Endometrial microvascular endothelial cells (primary cell): ENCODE measurements around the gene ERICH2. TPM values are rescaled to one million over a fixed set of nuclear protein-coding genes. Genes with fewer than 3 reads are reported as not detected.

Experiments
- in situ Hi-C: cut with HindIII; loops from 2 replicates; pipeline ENCODE4 v1.10.0; 2017; ENCODE audit warnings: low sequenced_read_pairs, low pct_unique_long_range_greater_than_20kb; ENCODE audit errors: inconsistent ontology term
- total RNA-seq: library from RNA; depleted of rRNA; stranded (reverse); fragments of >200 nt; gene quantifications from one replicate; pipeline ENCODE4 v1.2.3, GENCODE V29; 2015; ENCODE audit errors: inconsistent ontology term

ERICH2 gene
- total RNA-seq, 1 donor from 2014 or later: not detected

DNA sequence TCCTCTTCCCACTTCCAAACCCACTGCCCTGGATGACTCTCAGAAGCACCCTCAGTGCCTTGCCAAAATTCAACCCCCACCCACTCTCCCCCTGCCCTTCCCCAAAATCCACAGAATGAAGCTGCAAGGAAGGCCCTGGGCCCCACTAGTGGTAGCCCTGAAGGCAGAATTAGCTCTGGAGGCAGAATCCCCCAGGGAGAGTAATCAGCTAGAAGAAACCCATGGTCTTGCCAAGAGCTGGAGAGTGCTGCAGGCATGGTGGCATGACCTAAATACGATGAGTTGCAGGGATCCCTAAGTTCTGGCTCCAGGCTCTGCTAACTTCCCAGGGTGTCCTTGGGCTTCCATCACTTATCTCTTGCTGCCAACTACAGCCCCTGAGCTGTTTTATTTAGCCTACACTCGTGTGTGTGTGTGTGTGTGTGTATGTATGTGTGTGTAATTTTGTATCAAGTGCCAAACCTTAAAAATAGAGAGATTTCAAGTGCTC lies 54.4 kb downstream of the ERICH2 start:
- in situ Hi-C loops: loop anchor here (25.0 kb wide), 1 partner anchor 412 kb away; no protein-coding TSS in a partner anchor

DNA sequence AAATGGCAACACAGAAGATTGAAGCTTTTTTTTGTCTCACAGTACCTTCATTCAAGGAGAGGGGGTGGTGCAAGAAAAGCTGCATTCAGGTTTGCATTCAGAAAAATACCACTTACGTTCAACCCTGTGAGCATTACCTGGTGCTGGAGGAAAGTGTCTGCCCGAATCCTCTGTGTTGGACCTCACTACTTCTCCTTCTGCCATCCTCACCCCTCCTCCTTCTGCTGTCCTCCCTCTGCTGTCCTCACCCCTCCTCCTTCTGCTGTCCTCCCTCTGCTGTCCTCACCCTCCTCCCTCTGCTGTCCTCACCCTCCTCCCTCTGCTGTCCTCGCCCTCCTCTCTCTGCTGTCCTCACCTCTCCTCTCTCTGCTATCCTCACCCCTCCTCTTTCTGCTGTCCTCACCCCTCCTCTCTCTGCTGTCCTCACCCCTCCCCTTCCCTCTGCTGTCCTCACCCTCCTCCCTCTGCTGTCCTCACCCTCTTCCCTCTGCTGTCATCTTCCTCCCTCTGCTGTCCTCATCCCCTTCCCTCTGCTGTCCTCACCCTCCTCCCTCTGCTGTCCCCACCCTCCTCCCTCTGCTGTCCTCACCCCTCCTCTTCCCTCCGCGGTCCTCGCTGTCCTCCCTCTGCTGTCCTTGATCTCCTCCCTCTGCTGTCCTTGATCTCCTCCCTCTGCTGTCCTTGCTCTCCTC lies 57.8 kb downstream of the ERICH2 start:
- in situ Hi-C loops: no loop called here

DNA sequence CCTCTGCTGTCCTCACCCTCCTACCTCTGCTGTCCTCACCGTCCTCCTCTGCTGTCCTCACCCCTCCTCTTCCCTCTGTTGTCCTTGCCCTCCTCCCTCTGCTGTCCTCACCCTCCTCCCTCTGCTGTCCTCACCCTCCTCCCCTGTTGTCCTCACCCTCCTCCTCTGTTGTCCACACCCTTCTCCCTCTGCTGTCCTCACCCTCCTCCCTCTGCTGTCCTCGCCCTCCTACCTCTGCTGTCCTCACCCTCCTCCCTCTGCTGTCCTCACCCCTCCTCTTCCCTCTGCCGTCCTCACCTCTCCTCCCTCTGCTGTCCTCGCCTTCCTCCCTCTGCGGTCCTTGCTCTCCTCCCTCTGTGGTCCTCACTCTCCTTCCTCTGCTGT lies 58.3 kb downstream of the ERICH2 start:
- in situ Hi-C loops: no loop called here

DNA sequence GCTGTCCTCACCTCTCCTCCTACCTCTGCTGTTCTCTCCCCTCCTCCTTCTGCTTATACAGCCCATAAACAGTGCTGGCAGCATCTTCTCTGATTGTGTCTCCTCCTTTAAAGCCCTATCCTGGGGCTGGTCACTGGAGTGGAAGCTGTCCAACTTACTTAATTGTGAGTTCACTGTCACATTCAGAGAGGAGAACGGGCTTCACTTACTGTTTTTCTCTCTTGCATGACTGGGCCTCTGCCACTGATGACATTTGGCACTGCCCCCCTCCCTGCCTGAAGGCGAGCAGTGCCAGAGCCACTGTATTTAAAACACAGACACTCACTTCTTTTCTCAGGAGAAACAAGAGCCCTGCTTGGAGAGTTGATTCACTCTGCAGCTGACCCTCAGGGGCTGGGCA lies 58.9 kb downstream of the ERICH2 start:
- in situ Hi-C loops: no loop called here

DNA sequence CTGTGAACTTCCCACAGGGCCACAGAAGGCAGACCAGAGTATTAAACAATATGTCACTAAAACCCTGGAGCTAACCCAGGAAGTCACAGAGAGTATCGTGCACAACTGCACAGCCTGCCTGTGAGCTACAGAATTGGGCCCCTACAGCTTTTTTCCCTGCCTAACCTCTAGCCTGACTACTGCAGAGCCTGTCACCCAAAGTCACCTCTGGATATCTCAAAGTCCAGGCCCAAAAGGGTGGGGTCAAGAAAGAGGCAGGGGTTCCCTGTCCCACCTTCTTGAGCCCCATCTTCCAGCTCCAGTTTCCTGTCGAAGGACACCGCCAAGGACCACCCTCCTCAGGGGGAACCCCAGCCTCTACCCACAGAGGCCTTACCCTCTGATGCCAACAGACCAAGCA lies 60.0 kb downstream of the ERICH2 start:
- in situ Hi-C loops: no loop called here

DNA sequence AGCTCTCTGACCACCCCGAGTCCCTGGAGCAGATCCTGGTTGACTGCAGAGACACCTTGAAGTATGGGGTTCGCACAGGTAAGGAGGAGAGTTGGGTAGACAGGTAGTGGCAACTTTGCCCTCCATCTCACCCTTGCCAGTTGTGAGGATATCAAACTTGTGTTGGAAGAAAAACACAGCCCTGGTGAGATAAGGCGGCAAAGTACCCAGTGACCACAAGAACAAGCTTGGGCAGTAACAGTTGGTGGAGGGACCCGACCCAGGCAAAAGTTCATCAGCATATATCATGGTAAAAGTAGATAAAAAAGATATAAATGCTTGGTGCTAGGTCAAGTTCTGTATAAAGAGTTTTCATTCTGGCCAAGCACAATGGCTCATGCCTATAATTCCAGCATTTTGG lies 60.9 kb downstream of the ERICH2 start:
- in situ Hi-C loops: no loop called here

DNA sequence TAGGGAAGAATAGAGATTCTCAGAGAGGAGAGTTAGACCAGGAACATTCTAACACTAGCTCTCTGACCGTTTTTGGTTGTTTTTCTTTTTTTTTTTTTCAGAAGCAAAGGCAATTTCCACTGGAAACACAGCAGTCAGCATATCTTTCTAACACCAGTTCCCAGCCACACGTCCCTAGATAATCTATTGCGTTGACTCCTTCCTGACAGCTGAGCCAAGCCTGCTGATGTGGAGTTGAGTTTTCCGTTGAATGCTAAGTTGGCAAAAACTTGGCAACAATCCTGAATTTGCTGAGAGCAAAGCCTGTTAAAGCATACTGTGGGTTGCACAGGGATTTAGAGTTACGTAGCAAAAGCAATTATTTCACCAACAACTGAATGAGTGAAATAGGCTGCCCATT lies 65.8 kb downstream of the ERICH2 start:
- in situ Hi-C loops: no loop called here

DNA sequence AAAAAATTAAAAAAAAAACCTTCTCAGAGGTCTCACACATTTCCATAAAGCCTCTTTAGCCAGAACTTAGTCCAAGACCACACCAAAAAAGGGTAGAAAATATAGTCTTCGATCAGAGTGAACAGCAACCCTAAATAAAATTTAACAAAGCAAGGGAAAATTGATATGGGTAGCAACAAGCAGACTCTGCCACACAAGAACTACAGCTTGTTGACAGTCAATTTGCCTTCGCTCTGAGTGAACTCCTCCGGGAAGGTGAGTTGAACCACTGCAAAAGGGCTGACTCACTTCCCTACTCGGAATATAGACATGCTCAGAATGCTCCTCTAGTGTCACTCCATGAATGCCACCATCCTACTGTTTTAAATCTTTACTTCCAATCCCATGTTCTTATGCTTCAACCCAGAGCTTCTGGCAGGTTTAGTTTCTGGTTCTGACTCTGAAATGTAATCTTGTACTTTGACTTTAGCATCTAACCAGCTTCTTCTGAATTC lies 70.6 kb downstream of the ERICH2 start:
- in situ Hi-C loops: no loop called here

DNA sequence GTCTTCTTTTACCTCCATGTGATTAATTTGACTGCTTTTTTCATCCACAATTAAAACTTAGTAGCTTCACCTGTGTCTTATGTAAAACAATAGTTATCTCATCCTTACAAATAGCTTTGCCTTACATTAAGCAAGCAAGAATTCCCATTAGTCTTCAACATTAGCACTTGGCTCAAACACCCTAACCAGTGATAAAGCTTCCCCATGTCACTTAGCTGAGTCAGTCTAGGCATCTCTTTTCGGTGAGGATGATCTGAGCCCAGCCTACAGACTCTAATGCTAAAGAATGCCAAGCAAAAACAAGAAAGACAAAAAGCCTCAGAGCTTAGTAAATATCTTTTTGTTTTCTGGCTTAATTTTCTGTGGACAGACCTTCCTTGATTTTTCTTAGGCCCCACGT lies 72.6 kb downstream of the ERICH2 start:
- in situ Hi-C loops: no loop called here

DNA sequence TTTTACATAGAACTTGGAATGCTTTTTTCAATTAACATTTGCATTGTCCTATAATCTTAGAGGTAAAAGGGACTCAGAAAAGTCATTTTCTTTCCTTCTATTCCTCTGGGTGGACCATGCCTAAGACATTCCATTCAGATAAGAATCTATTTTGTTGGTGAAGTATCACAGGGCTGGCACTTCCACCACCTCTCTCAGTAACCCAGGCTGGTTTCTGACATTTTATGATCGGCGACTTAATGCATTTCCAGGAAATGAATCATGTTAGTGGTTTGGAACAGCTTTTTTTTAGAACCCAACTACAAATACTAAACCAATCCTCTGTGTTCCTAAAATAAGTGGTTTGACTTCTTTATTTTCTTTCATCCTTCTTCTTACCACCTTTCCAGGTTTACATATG lies 73.5 kb downstream of the ERICH2 start:
- in situ Hi-C loops: no loop called here

DNA sequence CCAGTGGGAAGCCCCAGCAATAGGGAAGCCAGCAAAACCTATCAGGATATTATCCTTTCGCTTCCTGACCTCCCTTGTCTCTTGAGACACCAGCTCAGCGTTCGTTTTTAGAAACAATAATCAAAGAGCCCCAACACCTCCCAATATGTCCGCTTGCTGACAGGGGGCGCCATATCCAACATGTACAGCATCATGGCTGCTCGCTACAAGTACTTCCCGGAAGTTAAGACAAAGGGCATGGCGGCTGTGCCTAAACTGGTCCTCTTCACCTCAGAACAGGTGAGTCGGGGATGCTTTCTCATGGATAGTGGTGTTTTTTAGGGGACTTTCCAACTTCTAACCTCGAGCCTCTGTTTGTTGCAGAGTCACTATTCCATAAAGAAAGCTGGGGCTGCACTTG lies 75.2 kb downstream of the ERICH2 start:
- in situ Hi-C loops: no loop called here

DNA sequence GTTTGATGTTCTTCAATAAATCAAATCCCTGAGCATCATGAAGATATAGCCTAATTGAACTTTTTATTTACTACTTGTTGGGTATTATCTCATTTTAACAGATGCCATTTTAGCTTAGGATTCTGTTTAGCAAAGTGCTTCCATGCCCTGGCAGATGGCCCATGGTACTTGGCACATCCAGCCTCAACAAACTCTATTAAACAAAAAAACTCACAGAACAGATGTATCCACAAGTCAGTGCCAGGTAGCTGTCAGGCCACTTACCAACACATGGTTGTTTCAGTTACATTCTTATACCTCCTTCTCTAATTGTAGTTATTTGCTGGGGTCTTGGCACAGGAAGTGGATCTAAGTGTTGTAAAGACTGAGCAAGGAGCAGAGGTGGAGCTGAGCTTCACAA lies 76.1 kb downstream of the ERICH2 start:
- in situ Hi-C loops: no loop called here

DNA sequence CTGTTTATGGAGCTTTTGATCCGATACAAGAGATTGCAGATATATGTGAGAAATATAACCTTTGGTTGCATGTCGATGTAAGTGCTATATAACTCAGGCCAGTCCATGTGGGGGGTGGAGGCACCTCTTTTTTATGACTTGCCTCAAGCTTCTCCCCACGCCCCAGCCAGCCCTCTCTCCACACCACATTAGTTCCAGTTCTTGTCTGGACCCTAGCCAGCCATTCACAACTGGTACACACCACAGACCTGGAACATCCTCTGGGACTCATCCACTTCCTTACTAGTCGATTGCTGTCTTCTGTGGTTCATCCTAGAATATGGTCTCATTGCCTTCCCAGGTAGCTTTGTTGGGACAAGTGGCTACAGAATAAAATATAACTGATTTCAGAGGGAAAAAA lies 77.5 kb downstream of the ERICH2 start:
- in situ Hi-C loops: no loop called here

Other genes starting within 250 kb of the ERICH2 start
- gene SP5, start 55.0 kb upstream of the ERICH2 start, total RNA-seq: not detected
- not detected for gene GAD1, start 46.5 kb downstream of the ERICH2 start, total RNA-seq
- gene GORASP2, start 158.9 kb downstream of the ERICH2 start, total RNA-seq: 82.4 TPM